Hepatocyte (in vitro differentiated cells): ENCODE data around the gene HEYL.

Experiments
- EZH2 ChIP-seq: fragments of 200-600 bp; sonication (generic); IDR thresholded peaks from 2 replicates; pipeline ENCODE4 v1.6.1; 2016; ENCODE audit warnings: antibody characterized with exemption, mild to moderate bottlenecking, borderline replicate concordance
- EZH2phosphoT487 ChIP-seq: fragments of 200-600 bp; sonication (generic); IDR thresholded peaks from one replicate; pipeline ENCODE4 v1.6.1; 2018; ENCODE audit warnings: antibody characterized with exemption, mild to moderate bottlenecking, low read depth, moderate library complexity; ENCODE audit not compliant: unreplicated experiment, severe bottlenecking
- TF ChIP-seq, protein P1 (sequence below): fragments of 200-600 bp; sonication (generic); IDR thresholded peaks from 2 replicates; pipeline ENCODE4 v1.5.1; 2016; ENCODE audit warnings: antibody characterized with exemption, mild to moderate bottlenecking; ENCODE audit not compliant: poor library complexity

DNA sequence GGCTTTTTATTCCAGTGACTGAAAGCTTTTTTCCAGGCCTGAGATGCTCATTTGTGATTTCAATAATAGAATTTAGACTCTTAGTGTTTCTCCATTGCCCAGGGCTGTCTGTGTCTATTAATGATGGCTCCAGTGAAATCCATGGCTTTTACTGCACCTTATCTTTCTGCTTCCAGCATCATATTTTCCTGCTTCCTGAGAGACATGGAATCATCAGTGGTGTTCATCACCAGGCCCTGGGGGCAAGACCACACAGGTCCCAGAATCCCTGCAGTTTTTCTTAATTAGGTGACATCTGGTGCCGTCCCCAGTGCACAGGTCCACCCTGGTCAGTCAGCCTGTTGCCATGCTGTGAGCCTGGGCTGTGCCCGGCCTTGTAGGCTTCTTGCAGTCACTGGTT lies 16.9 kb upstream of the HEYL start:
- TF ChIP-seq, protein P1, sequence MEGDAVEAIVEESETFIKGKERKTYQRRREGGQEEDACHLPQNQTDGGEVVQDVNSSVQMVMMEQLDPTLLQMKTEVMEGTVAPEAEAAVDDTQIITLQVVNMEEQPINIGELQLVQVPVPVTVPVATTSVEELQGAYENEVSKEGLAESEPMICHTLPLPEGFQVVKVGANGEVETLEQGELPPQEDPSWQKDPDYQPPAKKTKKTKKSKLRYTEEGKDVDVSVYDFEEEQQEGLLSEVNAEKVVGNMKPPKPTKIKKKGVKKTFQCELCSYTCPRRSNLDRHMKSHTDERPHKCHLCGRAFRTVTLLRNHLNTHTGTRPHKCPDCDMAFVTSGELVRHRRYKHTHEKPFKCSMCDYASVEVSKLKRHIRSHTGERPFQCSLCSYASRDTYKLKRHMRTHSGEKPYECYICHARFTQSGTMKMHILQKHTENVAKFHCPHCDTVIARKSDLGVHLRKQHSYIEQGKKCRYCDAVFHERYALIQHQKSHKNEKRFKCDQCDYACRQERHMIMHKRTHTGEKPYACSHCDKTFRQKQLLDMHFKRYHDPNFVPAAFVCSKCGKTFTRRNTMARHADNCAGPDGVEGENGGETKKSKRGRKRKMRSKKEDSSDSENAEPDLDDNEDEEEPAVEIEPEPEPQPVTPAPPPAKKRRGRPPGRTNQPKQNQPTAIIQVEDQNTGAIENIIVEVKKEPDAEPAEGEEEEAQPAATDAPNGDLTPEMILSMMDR = no peak
- TF ChIP-seq EZH2phosphoT487 (no peak), EZH2 (no peak)
